GM19238 (cell line): ENCODE data around the gene MRPL28.
A peak's percentile ranks its signal among the peaks of the same experiment; 100 is the strongest.
"Not testable (repeated sequence)": the region's sequence is repeated elsewhere in the genome, so short reads cannot be mapped to it uniquely, and the experiment has no call there.

ENCODE experiments used
- DNase-seq: peaks from one replicate; pipeline ENCODE4 v3.0.0; 2011; ENCODE audit warnings: low spot score; ENCODE audit not compliant: insufficient read length

MRPL28 gene

GRCh38 chr16:360698-361336 is 9.5 kb downstream of the MRPL28 start:
- DNase-seq: no peak

- DNase-seq: no peak
Observed at GRCh38 chr16:359871-360697, 10.3 kb downstream of the MRPL28 start.

- no peak for DNase-seq
Observed at GRCh38 chr16:359067-359763, 11.1 kb downstream of the MRPL28 start.

- no peak for DNase-seq
Observed at GRCh38 chr16:356741-357140, 13.6 kb downstream of the MRPL28 start.

- no peak for DNase-seq
Observed at GRCh38 chr16:354971-355461, 15.3 kb downstream of the MRPL28 start.

GRCh38 chr16:354291-354881 is 16.0 kb downstream of the MRPL28 start:
- DNase-seq: no peak

GRCh38 chr16:353404-354290 is 16.7 kb downstream of the MRPL28 start:
- no peak for DNase-seq

GRCh38 chr16:352547-353403 is 17.6 kb downstream of the MRPL28 start, which contains the start of gene AXIN1:
AXIN1 (minus strand) TSS chr16:352723; CDS start chr16:347025, 5,698 bp downstream.
- DNase-seq: peak; percentile 95

- DNase-seq: no peak
Observed at GRCh38 chr16:351804-352520, 18.4 kb downstream of the MRPL28 start.

- no peak for DNase-seq
Observed at GRCh38 chr16:350203-350602, 20.1 kb downstream of the MRPL28 start.

GRCh38 chr16:349211-349610 is 21.1 kb downstream of the MRPL28 start:
- DNase-seq: no peak

- DNase-seq: not testable (repeated sequence)
Observed at GRCh38 chr16:348495-348894, 21.8 kb downstream of the MRPL28 start.

GRCh38 chr16:347203-347602 is 23.1 kb downstream of the MRPL28 start:
- DNase-seq: no peak

- no peak for DNase-seq
Observed at GRCh38 chr16:346587-346986, 23.8 kb downstream of the MRPL28 start.

- DNase-seq: no peak
Observed at GRCh38 chr16:345772-346171, 24.6 kb downstream of the MRPL28 start.

GRCh38 chr16:342455-343213 is 27.7 kb downstream of the MRPL28 start:
- no peak for DNase-seq

GRCh38 chr16:341974-342336 is 28.4 kb downstream of the MRPL28 start:
- not testable (repeated sequence) for DNase-seq
